H1 (cell line): ENCODE measurements around the gene DTL. TPM values are rescaled to one million over a fixed set of nuclear protein-coding genes. Genes with fewer than 3 reads are reported as not detected.

Experiments
- CTCF ChIA-PET: fragments of 300-600 bp; sonication (Branson Sonifier 250); formaldehyde crosslinking; loops from one replicate; lab custom pipeline; 2021; ENCODE audit not compliant: partially characterized antibody; lab: Charles Lee
- POLR2A ChIA-PET: fragments of 300-600 bp; sonication (Branson Sonifier 250); formaldehyde crosslinking; loops from one replicate; lab custom pipeline; 2021; ENCODE audit warnings: inconsistent platforms; ENCODE audit not compliant: partially characterized antibody; lab: Charles Lee
- DNase-seq, 2 experiments: peaks; one replicate each; pipeline versions ENCODE4 v3.0.0 to v3.0.0-alpha.2; 2010 to 2022; ENCODE audit warnings: low spot score in 2 of 2, low read depth in 1 of 2, mixed read lengths in 1 of 2
- FAIRE-seq: peaks from 2 replicates; lab custom pipeline; 2011; peaks lifted over from hg19 to GRCh38; lab: Jason Lieb, UNC
- H2AFZ ChIP-seq: 2 replicates; pipeline ENCODE4 v1.8.1; 2012; ENCODE audit warnings: low read length, inconsistent platforms
- H2AK5ac ChIP-seq: 2 replicates; pipeline ENCODE4 v1.6.1; 2013; ENCODE audit warnings: low read depth, low read length
- H2BK120ac ChIP-seq: replicated peaks from 2 replicates; pipeline ENCODE3; 2013; ENCODE audit warnings: low read depth, low read length, inconsistent platforms
- H2BK12ac ChIP-seq: 2 replicates; pipeline ENCODE4 v1.6.1; 2013; ENCODE audit warnings: low read depth, low read length
- H2BK15ac ChIP-seq: 2 replicates; pipeline ENCODE4 v1.6.1; 2013; ENCODE audit warnings: low read length
- H2BK20ac ChIP-seq: 2 replicates; pipeline ENCODE4 v1.6.1; 2013; ENCODE audit warnings: low read length
- H2BK5ac ChIP-seq: 2 replicates; pipeline ENCODE4 v1.6.1; 2013; ENCODE audit warnings: low read depth, low read length
- H3K14ac ChIP-seq: 2 replicates; pipeline ENCODE4 v1.6.1; 2013; ENCODE audit warnings: inconsistent platforms; ENCODE audit not compliant: insufficient read length
- H3K18ac ChIP-seq: 2 replicates; pipeline ENCODE4 v1.6.1; 2013; ENCODE audit warnings: low read length; ENCODE audit errors: extremely low read depth
- H3K23ac ChIP-seq: 2 replicates; pipeline ENCODE4 v1.6.1; 2013; ENCODE audit warnings: inconsistent platforms; ENCODE audit not compliant: insufficient read length
- H3K23me2 ChIP-seq: 2 replicates; pipeline ENCODE4 v1.6.1; 2013; ENCODE audit warnings: low read depth, low read length
- H3K27ac ChIP-seq: 2 replicates; pipeline ENCODE4 v1.6.1; 2011; ENCODE audit warnings: low read depth, low read length, inconsistent platforms
- H3K27me3 ChIP-seq, 4 experiments: replicated peaks in 1 of 4; 1 replicate in 1 of 4; 2 replicates in 3 of 4; pipeline versions ENCODE4 v1.6.1 to v1.8.1; 2011 to 2013; ENCODE audit warnings: low read length in 3 of 4, mild to moderate bottlenecking in 3 of 4, inconsistent platforms in 2 of 4, mixed read lengths in 2 of 4, moderate library complexity in 1 of 4; ENCODE audit not compliant: control insufficient read depth in 3 of 4, insufficient read depth in 3 of 4; ENCODE audit errors: extremely low read depth in 1 of 4
- H3K36me3 ChIP-seq, 4 experiments: 2 replicates each; pipeline versions ENCODE4 v1.6.1 to v1.8.1; 2011 to 2013; ENCODE audit warnings: mild to moderate bottlenecking in 4 of 4, low read length in 3 of 4, moderate library complexity in 2 of 4, control low read depth in 1 of 4, inconsistent platforms in 1 of 4; ENCODE audit not compliant: insufficient read depth in 4 of 4, control insufficient read depth in 2 of 4
- H3K4ac ChIP-seq: replicated peaks from 2 replicates; pipeline ENCODE3; 2013; ENCODE audit warnings: low read length, low read depth, mixed read lengths, inconsistent platforms; ENCODE audit not compliant: insufficient read length
- H3K4me1 ChIP-seq, 4 experiments: replicated peaks in 1 of 4; 1 replicate in 1 of 4; 2 replicates in 3 of 4; pipeline versions ENCODE4 v1.6.1 to v1.8.1; 2011 to 2013; ENCODE audit warnings: low read length in 3 of 4, inconsistent platforms in 2 of 4, mixed read lengths in 1 of 4; ENCODE audit not compliant: insufficient read depth in 4 of 4, control insufficient read depth in 3 of 4
- H3K4me2 ChIP-seq, 2 experiments: 2 replicates each; pipeline versions ENCODE4 v1.6.1 to v1.8.1; 2011 to 2013; ENCODE audit warnings: low read depth in 2 of 2, low read length in 2 of 2, control low read depth in 1 of 2, inconsistent platforms in 1 of 2, mild to moderate bottlenecking in 1 of 2; ENCODE audit not compliant: insufficient read depth in 1 of 2
- H3K4me3 ChIP-seq, 4 experiments: fragments of 200-600, 300-600 bp in 1 of 4; sonication (generic), shearing (Covaris generic), sonication (Bioruptor Twin) in 1 of 4; 2 replicates each; pipeline versions ENCODE4 v1.5.1 to v1.8.1; 2011 to 2016; ENCODE audit warnings: low read length in 4 of 4, low read depth in 3 of 4, control low read depth in 2 of 4, inconsistent platforms in 2 of 4, mild to moderate bottlenecking in 2 of 4, mixed read lengths in 1 of 4, moderate library complexity in 1 of 4; ENCODE audit not compliant: insufficient read depth in 2 of 4; ENCODE audit errors: extremely low read depth in 1 of 4
- H3K56ac ChIP-seq: replicated peaks from 2 replicates; pipeline ENCODE3; 2013; ENCODE audit warnings: low read depth, mild to moderate bottlenecking, mixed read lengths, low read length, inconsistent platforms; ENCODE audit not compliant: insufficient read length
- H3K79me1 ChIP-seq: 2 replicates; pipeline ENCODE4 v1.6.1; 2013; ENCODE audit warnings: low read depth, low read length, control low read depth
- H3K79me2 ChIP-seq, 2 experiments: 2 replicates each; pipeline versions ENCODE4 v1.6.1 to v1.8.1; 2012 to 2013; ENCODE audit warnings: low read length in 2 of 2, mild to moderate bottlenecking in 2 of 2, inconsistent platforms in 1 of 2; ENCODE audit not compliant: insufficient read depth in 2 of 2, control insufficient read depth in 1 of 2
- H3K9ac ChIP-seq, 4 experiments: replicated peaks in 1 of 4; 1 replicate in 1 of 4; 2 replicates in 3 of 4; pipeline versions ENCODE4 v1.6.1 to v1.8.1; 2011 to 2013; ENCODE audit warnings: low read depth in 3 of 4, low read length in 3 of 4, control low read depth in 2 of 4, mild to moderate bottlenecking in 2 of 4, moderate library complexity in 2 of 4, inconsistent platforms in 1 of 4; ENCODE audit errors: extremely low read depth in 1 of 4
- H3K9me3 ChIP-seq, 2 experiments: 2 replicates each; pipeline versions ENCODE4 v1.6.1 to v1.8.1; 2012 to 2013; ENCODE audit warnings: mild to moderate bottlenecking in 2 of 2, moderate library complexity in 2 of 2, control low read depth in 1 of 2, inconsistent platforms in 1 of 2, low read depth in 1 of 2, low read length in 1 of 2, mixed read lengths in 1 of 2; ENCODE audit not compliant: insufficient read depth in 2 of 2
- H4K20me1 ChIP-seq, 2 experiments: replicated peaks in 1 of 2; 2 replicates each; pipeline versions ENCODE3 to v1.8.1; 2011 to 2013; ENCODE audit warnings: inconsistent platforms in 2 of 2, low read length in 2 of 2, mild to moderate bottlenecking in 1 of 2; ENCODE audit not compliant: insufficient read depth in 2 of 2, control insufficient read depth in 1 of 2
- H4K5ac ChIP-seq: 2 replicates; pipeline ENCODE4 v1.6.1; 2013; ENCODE audit warnings: low read length, low read depth, mixed read lengths, inconsistent platforms; ENCODE audit not compliant: insufficient read length
- H4K8ac ChIP-seq: 2 replicates; pipeline ENCODE4 v1.8.0; 2013; ENCODE audit warnings: mild to moderate bottlenecking, moderate library complexity, low read length, inconsistent platforms; ENCODE audit not compliant: insufficient read depth; ENCODE audit errors: extremely low read depth
- H4K91ac ChIP-seq: replicated peaks from 2 replicates; pipeline ENCODE3; 2013; ENCODE audit warnings: low read length, mixed read lengths, inconsistent platforms; ENCODE audit not compliant: insufficient read length
- CBX8 ChIP-seq: fragments of 300-800, 300-1000 bp; sonication (generic); IDR thresholded peaks from 2 replicates; pipeline ENCODE4 v1.7.1; 2016; ENCODE audit warnings: low read depth, low read length, borderline replicate concordance
- JUN ChIP-seq: IDR thresholded peaks from 2 replicates; pipeline ENCODE4 v1.6.1; 2011; ENCODE audit warnings: low read depth, mild to moderate bottlenecking, improper control_type of control experiment, low read length
- PHF8 ChIP-seq: fragments of 200-600 bp; sonication (generic); conservative IDR thresholded peaks from 2 replicates; pipeline ENCODE4 v1.7.1; 2012; ENCODE audit warnings: low read depth, mild to moderate bottlenecking, inconsistent platforms, low read length, moderate library complexity
- TBP ChIP-seq: IDR thresholded peaks from 2 replicates; pipeline ENCODE4 v1.6.1; 2011; ENCODE audit warnings: low read depth, low read length, improper control_type of control experiment
- TCF12 ChIP-seq: IDR thresholded peaks from 2 replicates; pipeline ENCODE4 v1.6.1; 2011; ENCODE audit warnings: low read depth, mild to moderate bottlenecking, low read length
- ZNF274 ChIP-seq: IDR thresholded peaks from 2 replicates; pipeline ENCODE4 v1.7.0; 2012; ENCODE audit warnings: low read length, borderline replicate concordance; ENCODE audit errors: extremely low read depth
- WGBS, 2 experiments: shearing (Covaris generic) in 1 of 2; methylation state at CpG; one replicate each; pipeline versions ENCODE4 v1.1.6 to v1.1.7; 2013 to 2015; ENCODE audit warnings: low lambda C conversion rate in 2 of 2, mixed read lengths in 2 of 2, inconsistent platforms in 1 of 2, low coverage in 1 of 2, missing lambda C conversion rate in 1 of 2; ENCODE audit not compliant: insufficient replicate concordance in 2 of 2, insufficient coverage in 1 of 2, insufficient read length in 1 of 2; ENCODE audit errors: extremely low coverage in 1 of 2, missing lambda C conversion rate in 1 of 2; 5-methylcytosine and 5-hydroxymethylcytosine counted together
- polyA plus RNA-seq, 7 experiments: library from polyadenylated mRNA; depleted of rRNA in 3 of 7; stranded (reverse) in 5 of 7; unstranded in 2 of 7; fragments of >200 nt in 5 of 7; fragments of 200-250 nt in 2 of 7; gene quantifications; 1 replicate in 5 of 7; 2 replicates in 1 of 7; 4 replicates in 1 of 7; pipeline versions ENCODE4 v1.2.1 to v1.2.3, GENCODE V29; 2011 to 2013; ENCODE audit warnings: missing spikeins in 2 of 7, mixed read lengths in 2 of 7
- total RNA-seq: library from RNA; stranded (reverse); fragmentation: NEBNext Ultra II Directional; extraction: Animal tissue kit (Norgen Biotek cat#: 25700); gene quantifications from 2 replicates; pipeline ENCODE4 v1.2.1, GENCODE V29; 2021

DTL gene
- total and polyA plus RNA-seq, 2 of the 8 experiments (the other 6 are each of a cell fraction or from before 2014, with no cell fraction given), result 36.0 to 46.9 TPM

- no peak for FAIRE-seq
- POLR2A ChIA-PET, result no interaction called here
Observed at GRCh38 chr1:212138457-212138856, 102.9 kb downstream of the DTL start.

More at GRCh38 chr1:212138457-212138856, 102.9 kb downstream of the DTL start:
- Histone ChIP-seq H3K4me3 (no peak overlapping the region), H3K4ac (no peak overlapping the region), H4K5ac (no peak overlapping the region), H2BK12ac (no peak overlapping the region), H2BK15ac (no peak overlapping the region), H4K91ac (no peak overlapping the region)
- no peak for TF ChIP-seq TCF12
- no peak for TF ChIP-seq TBP
- TF ChIP-seq CBX8, result no peak
- TF ChIP-seq PHF8, result no peak
- TF ChIP-seq JUN, result no peak
- TF ChIP-seq ZNF274, result no peak
- TF ChIP-seq, all 59 proteins: peak for 0
- Histone ChIP-seq H3K4me2 (no peak overlapping the region), H3K27ac (no peak overlapping the region), H2AFZ (no peak overlapping the region), H3K79me2 (no peaks in the 10 kb centered on the region), H2AK5ac (no peak overlapping the region), H2BK5ac (no peak overlapping the region), H2BK20ac (no peak overlapping the region), H3K18ac (no peak overlapping the region), H3K14ac (no peak overlapping the region), H3K9me3 (no peaks in the 10 kb centered on the region), H4K20me1 (no peaks in the 10 kb centered on the region), H4K8ac (no peak overlapping the region), H3K4me1 (peaks cover 0 to 3% (median under 1%) of the 10 kb centered on the region in 4 experiments; a peak in 1 of 7 replicates), H3K79me1 (no peaks in the 10 kb centered on the region), H2BK120ac (no peak overlapping the region), H3K27me3 (no peaks in the 10 kb centered on the region), H3K23me2 (no peaks in the 10 kb centered on the region), H3K23ac (no peak overlapping the region), H3K9ac (no peak overlapping the region), H3K36me3 (no peaks in the 10 kb centered on the region; a peak in 1 of 8 replicates), H3K56ac (no peak overlapping the region)
- 92% methylated on average over 5 of the region's 5 CpGs; no CpG with 5 or more reads in 1 of the 2 experiments for WGBS, 2 experiments
- no peak for DNase-seq
- CTCF ChIA-PET, result interaction anchor here (0.6 kb wide), 1 partner anchor 846 kb away, joined by 4 read pairs; no protein-coding TSS in a partner anchor
